IPS-NIHi7 (cell line): ENCODE data around the gene TMEM30B.

ENCODE experiments used
- DNase-seq: peaks from one replicate; pipeline ENCODE4 v3.0.0; 2012; ENCODE audit warnings: mixed read lengths; ENCODE audit errors: extremely low spot score

TMEM30B gene

GRCh38 chr14:61238611-61239245, 42.4 kb downstream of the TMEM30B start:
- DNase-seq: no peak

- DNase-seq: no peak
These were observed 46.8 kb downstream of the TMEM30B start for GRCh38 chr14:61234215-61234916.

- no peak for DNase-seq
These were observed 47.6 kb downstream of the TMEM30B start for GRCh38 chr14:61233436-61233956.

GRCh38 chr14:61231810-61232209, 49.3 kb downstream of the TMEM30B start:
- no peak for DNase-seq

GRCh38 chr14:61229981-61230380, 51.2 kb downstream of the TMEM30B start:
- no peak for DNase-seq

GRCh38 chr14:61229475-61229888, 51.7 kb downstream of the TMEM30B start:
- no peak for DNase-seq

- no peak for DNase-seq
These were observed 53.1 kb downstream of the TMEM30B start for GRCh38 chr14:61227884-61228591.
